Measurements from ENCODE around the gene TMEM178B. TPM values are rescaled to one million over a fixed set of nuclear protein-coding genes. Genes with fewer than 3 reads are reported as not detected.

TMEM178B gene
- total RNA-seq, 1 experiment from 2014 or later: not detected

DNA sequence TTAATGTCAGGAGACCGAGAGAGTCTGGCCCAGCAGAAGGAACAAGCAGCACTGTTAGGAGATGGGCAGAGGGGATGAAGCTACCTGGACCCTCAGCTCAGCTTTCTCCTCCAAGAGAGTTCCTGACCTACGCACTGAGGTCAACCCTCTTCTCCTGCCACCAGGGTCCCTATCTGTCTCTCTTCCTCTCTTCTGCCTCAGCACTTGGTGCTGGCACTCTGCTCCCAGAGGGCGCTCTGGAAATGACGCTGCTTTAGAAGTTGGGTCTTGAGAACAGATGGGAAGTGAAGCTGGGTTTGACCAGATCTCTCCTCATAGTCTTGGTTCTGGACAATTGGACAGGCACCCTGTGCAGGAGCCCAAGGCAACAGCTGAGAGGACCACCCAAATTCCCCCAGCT is 261.3 kb downstream of the TMEM178B start:
- Histone ChIP-seq H3K9me3 (ENCODE audit: low read length) (no peaks in the 10 kb centered on the region; the same call in 1 of the 2 replicates), H3K79me2 (ENCODE audit: low read length) (no peaks in the 10 kb centered on the region)

DNA sequence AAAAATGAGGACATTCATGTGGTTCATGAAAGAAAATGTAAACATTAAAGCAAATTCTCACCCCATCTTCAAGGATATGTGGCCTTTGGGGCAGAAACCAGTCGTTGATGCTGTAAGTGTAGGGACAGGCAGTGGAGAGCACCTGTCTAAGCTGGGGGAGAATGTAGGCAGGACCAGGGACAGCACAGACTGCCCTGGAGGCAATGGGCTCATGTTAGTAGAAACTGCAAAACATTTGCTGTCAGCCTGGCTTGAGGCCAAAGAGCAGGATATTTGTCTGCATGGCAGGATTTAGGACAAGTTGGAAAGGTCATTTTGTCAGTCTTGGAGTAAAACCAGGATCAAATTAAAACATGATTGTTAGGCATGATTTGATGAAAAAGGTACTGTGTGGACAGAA is 265.7 kb downstream of the TMEM178B start:
- H3K4me2 ChIP-seq (ENCODE audit: low read depth, low read length, poor library complexity, severe bottlenecking): no peak overlapping the region
- H3K4me1 ChIP-seq (ENCODE audit: low read length): no peaks in the 10 kb centered on the region
- no peak for DNase-seq
- H3K79me2 ChIP-seq (ENCODE audit: low read length): no peaks in the 10 kb centered on the region
- no peaks in the 10 kb centered on the region; the same call in 1 of the 2 replicates for H3K9me3 ChIP-seq (ENCODE audit: low read length)
- no peaks in the 10 kb centered on the region for H3K36me3 ChIP-seq (ENCODE audit: insufficient read depth, low read length)
- no peak overlapping the region for H2AFZ ChIP-seq (ENCODE audit: low read length)
- H4K20me1 ChIP-seq (ENCODE audit: insufficient read depth, low read depth, low read length): no peaks in the 10 kb centered on the region
- H3K9ac ChIP-seq (ENCODE audit: low read length): no peak overlapping the region
- no peak overlapping the region for H3K4me3 ChIP-seq (ENCODE audit: low read length)
- no peak overlapping the region for H3K27ac ChIP-seq (ENCODE audit: low read length)
- no peaks in the 10 kb centered on the region for H3K27me3 ChIP-seq (ENCODE audit: low read length)
- H3K9me2 ChIP-seq (replicated peaks; ENCODE audit: insufficient read depth, low read length): no peaks in the 10 kb centered on the region

More for the DNA sequence above, 261.3 kb downstream of the TMEM178B start:
- Histone ChIP-seq H3K27ac (ENCODE audit: low read length) (no peak overlapping the region), H3K36me3 (ENCODE audit: insufficient read depth, low read length) (no peaks in the 10 kb centered on the region), H4K20me1 (ENCODE audit: insufficient read depth, low read depth, low read length) (no peaks in the 10 kb centered on the region), H3K9me2 (replicated peaks; ENCODE audit: insufficient read depth, low read length) (no peaks in the 10 kb centered on the region), H2AFZ (ENCODE audit: low read length) (no peak overlapping the region), H3K4me3 (ENCODE audit: low read length) (no peak overlapping the region), H3K27me3 (ENCODE audit: low read length) (no peaks in the 10 kb centered on the region), H3K4me2 (ENCODE audit: low read depth, low read length, poor library complexity, severe bottlenecking) (no peak overlapping the region), H3K9ac (ENCODE audit: low read length) (no peak overlapping the region), H3K4me1 (ENCODE audit: low read length) (no peaks in the 10 kb centered on the region)
- DNase-seq: no peak

DNA sequence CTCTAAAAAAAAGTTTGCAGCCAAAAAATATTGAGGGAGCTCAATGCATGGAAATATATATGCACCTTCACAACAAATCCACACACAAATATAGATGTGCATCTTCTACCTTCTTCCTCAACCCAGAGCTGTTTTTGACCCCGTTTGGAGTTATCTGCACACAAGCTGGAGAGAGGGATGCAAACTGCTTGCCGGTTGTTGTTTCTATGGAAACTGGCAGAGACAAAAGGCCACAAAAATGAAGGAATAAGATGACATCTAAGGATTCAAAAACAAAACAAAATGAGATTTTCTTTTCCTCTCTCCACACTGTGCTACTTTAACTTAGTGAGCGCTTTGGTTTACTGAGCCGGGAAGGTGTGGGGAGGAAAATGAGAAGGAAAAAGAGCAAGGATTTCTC is 267.1 kb downstream of the TMEM178B start:
- no peak overlapping the region for H3K9ac ChIP-seq (ENCODE audit: low read length)
- H3K9me2 ChIP-seq (replicated peaks; ENCODE audit: insufficient read depth, low read length): no peaks in the 10 kb centered on the region
- no peaks in the 10 kb centered on the region for H3K79me2 ChIP-seq (ENCODE audit: low read length)
- H3K4me1 ChIP-seq (ENCODE audit: low read length): no peaks in the 10 kb centered on the region
- H3K4me3 ChIP-seq (ENCODE audit: low read length): no peak overlapping the region
- H3K36me3 ChIP-seq (ENCODE audit: insufficient read depth, low read length): no peaks in the 10 kb centered on the region
- H3K27ac ChIP-seq (ENCODE audit: low read length): no peak overlapping the region
- no peak overlapping the region for H3K4me2 ChIP-seq (ENCODE audit: low read depth, low read length, poor library complexity, severe bottlenecking)
- no peaks in the 10 kb centered on the region for H4K20me1 ChIP-seq (ENCODE audit: insufficient read depth, low read depth, low read length)
- no peak overlapping the region for H2AFZ ChIP-seq (ENCODE audit: low read length)
- no peak for DNase-seq
- H3K27me3 ChIP-seq (ENCODE audit: low read length): no peaks in the 10 kb centered on the region
- no peaks in the 10 kb centered on the region; the same call in 1 of the 2 replicates for H3K9me3 ChIP-seq (ENCODE audit: low read length)

DNA sequence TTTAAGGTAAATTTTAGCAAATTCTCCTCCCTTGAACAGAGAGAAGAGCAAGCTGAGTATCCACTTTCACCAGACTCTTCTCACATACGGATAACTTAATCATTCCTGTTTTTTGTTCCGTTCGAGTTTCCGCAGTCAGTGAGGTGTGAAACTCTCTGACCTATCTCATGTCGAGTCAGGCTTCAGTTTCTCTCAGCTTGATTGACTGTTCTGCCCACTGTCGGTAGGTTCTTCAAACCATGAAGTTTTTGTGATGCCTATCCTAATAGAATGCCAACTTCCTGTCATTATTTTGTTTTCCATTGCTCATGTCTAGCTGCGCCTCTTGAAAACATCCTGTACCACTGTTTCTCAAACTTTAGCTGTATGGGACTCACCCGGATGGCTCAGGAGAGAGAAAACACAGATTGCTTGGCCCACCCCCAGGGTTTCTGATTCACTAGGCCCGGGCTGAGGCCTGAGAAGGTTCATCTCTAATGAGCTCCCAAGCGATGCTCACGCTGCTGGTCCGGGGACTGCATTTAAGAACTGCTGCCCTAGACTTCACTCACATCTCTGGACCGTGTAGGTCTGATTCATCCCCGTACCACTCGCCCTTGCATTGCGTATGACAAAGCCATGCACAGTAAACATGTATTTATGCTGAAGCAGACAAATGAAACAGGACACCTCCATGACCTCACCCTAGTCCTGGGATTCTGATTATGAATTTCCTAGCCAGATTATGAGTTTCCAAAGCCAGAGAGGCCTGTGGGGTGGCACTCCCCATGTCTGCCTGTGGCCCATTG is 269.0 kb downstream of the TMEM178B start:
- Histone ChIP-seq H3K79me2 (ENCODE audit: low read length) (no peaks in the 10 kb centered on the region), H3K9ac (ENCODE audit: low read length) (no peak overlapping the region), H3K27me3 (ENCODE audit: low read length) (no peaks in the 10 kb centered on the region), H3K4me1 (ENCODE audit: low read length) (no peaks in the 10 kb centered on the region), H3K4me2 (ENCODE audit: low read depth, low read length, poor library complexity, severe bottlenecking) (no peak overlapping the region), H3K27ac (ENCODE audit: low read length) (no peak overlapping the region), H3K4me3 (ENCODE audit: low read length) (no peak overlapping the region), H2AFZ (ENCODE audit: low read length) (no peak overlapping the region), H4K20me1 (ENCODE audit: insufficient read depth, low read depth, low read length) (no peaks in the 10 kb centered on the region), H3K36me3 (ENCODE audit: insufficient read depth, low read length) (no peaks in the 10 kb centered on the region), H3K9me3 (ENCODE audit: low read length) (no peaks in the 10 kb centered on the region), H3K9me2 (replicated peaks; ENCODE audit: insufficient read depth, low read length) (no peaks in the 10 kb centered on the region)
- no peak for DNase-seq

DNA sequence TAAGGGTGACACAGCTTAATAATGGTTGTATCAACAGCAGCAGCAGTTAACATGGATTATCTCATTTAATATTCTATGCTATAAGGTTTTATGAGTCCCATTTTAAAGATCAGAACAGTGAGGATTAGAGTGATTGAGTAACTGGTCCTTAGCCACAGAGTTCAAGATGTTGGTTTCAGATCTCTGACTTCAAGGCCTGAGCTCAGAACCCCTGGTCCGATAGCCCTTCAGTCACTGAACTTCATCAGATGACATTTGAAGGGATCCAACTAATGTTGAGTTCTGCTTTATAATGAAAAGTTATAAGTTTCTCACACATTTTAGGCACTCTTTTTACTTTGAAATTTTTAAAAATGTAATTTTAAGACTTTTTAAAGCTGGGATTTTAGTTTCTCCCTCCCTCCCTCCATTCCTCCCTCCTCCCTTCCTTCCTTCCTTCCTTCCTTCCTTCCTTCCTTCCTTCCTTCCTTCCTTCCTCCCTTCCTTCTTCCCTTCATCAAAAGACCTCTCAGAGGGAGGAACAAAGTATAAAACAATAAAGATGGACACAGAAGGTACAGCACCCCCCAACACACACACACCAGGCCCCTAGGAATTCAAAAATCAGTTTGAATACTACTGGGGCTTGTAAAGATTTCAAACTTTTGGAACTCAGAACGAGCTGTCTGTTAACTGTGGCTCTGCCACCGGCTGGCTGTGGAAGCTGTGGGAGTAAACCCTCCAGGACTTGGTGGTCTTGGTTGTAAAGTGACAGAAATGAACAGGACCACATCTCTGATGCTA is 270.5 kb downstream of the TMEM178B start:
- H3K27ac ChIP-seq (ENCODE audit: low read length): no peak overlapping the region
- no peaks in the 10 kb centered on the region for H3K9me2 ChIP-seq (replicated peaks; ENCODE audit: insufficient read depth, low read length)
- no peaks in the 10 kb centered on the region for H3K79me2 ChIP-seq (ENCODE audit: low read length)
- DNase-seq: no peak
- no peaks in the 10 kb centered on the region for H3K27me3 ChIP-seq (ENCODE audit: low read length)
- no peak overlapping the region for H3K4me2 ChIP-seq (ENCODE audit: low read depth, low read length, poor library complexity, severe bottlenecking)
- H3K4me3 ChIP-seq (ENCODE audit: low read length): no peak overlapping the region
- no peaks in the 10 kb centered on the region for H3K4me1 ChIP-seq (ENCODE audit: low read length)
- no peaks in the 10 kb centered on the region for H4K20me1 ChIP-seq (ENCODE audit: insufficient read depth, low read depth, low read length)
- no peaks in the 10 kb centered on the region for H3K36me3 ChIP-seq (ENCODE audit: insufficient read depth, low read length)
- H3K9ac ChIP-seq (ENCODE audit: low read length): no peak overlapping the region
- H2AFZ ChIP-seq (ENCODE audit: low read length): no peak overlapping the region
- no peaks in the 10 kb centered on the region for H3K9me3 ChIP-seq (ENCODE audit: low read length)

DNA sequence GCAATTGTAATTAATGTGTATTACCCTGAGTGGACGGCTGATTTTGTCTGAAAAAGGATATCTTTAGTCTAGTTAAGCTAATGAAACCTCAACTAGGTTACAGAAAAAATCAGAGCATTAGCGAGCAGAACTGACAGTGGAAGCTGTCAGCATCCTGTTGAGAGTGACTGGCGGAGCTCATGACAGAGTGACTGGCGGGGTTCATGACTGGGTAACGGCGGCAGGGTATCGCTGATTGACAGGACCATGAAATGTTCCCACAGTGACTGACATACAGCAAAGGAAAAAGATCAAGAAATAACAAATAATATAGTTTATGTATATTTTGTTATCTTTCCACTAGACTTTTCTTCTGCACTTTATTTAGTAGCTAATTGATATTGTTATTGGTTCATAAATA is 274.9 kb downstream of the TMEM178B start:
- H3K4me2 ChIP-seq (ENCODE audit: low read depth, low read length, poor library complexity, severe bottlenecking): no peak overlapping the region
- H3K9me2 ChIP-seq (replicated peaks; ENCODE audit: insufficient read depth, low read length): no peaks in the 10 kb centered on the region
- no peak overlapping the region for H2AFZ ChIP-seq (ENCODE audit: low read length)
- H3K27me3 ChIP-seq (ENCODE audit: low read length): peaks cover 2% of the 10 kb centered on the region; the same call in 1 of the 2 replicates
- no peaks in the 10 kb centered on the region for H3K79me2 ChIP-seq (ENCODE audit: low read length)
- no peak for DNase-seq
- no peaks in the 10 kb centered on the region for H3K9me3 ChIP-seq (ENCODE audit: low read length)
- H3K4me3 ChIP-seq (ENCODE audit: low read length): no peak overlapping the region
- H4K20me1 ChIP-seq (ENCODE audit: insufficient read depth, low read depth, low read length): no peaks in the 10 kb centered on the region
- no peak overlapping the region for H3K27ac ChIP-seq (ENCODE audit: low read length)
- H3K4me1 ChIP-seq (ENCODE audit: low read length): no peaks in the 10 kb centered on the region
- no peaks in the 10 kb centered on the region for H3K36me3 ChIP-seq (ENCODE audit: insufficient read depth, low read length)
- H3K9ac ChIP-seq (ENCODE audit: low read length): no peak overlapping the region

DNA sequence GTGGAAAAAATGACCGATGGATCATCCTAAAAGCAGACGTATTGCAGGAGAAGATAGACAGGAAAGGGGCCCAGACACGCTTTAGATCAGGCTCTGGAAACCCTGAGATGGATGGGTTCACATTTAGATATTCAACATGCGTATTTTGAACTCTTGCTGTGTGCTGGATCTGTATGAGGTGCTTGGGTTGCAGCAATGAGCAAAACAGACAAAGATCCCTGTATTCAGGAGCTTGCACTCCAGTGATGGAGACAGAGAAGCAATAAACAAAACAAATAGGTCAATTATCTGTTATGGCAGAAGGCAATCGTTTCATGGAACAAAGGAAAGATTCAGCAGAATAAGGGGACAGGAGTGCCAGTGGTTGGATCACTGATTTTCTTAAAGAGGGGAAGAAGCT is 275.5 kb downstream of the TMEM178B start:
- Histone ChIP-seq H3K4me1 (ENCODE audit: low read length) (no peaks in the 10 kb centered on the region), H4K20me1 (ENCODE audit: insufficient read depth, low read depth, low read length) (no peaks in the 10 kb centered on the region), H3K9me2 (replicated peaks; ENCODE audit: insufficient read depth, low read length) (no peaks in the 10 kb centered on the region), H3K4me3 (ENCODE audit: low read length) (no peak overlapping the region), H3K27me3 (ENCODE audit: low read length) (peaks cover 2% of the 10 kb centered on the region; the same call in 1 of the 2 replicates), H2AFZ (ENCODE audit: low read length) (no peak overlapping the region), H3K27ac (ENCODE audit: low read length) (no peak overlapping the region), H3K9me3 (ENCODE audit: low read length) (no peaks in the 10 kb centered on the region), H3K36me3 (ENCODE audit: insufficient read depth, low read length) (no peaks in the 10 kb centered on the region), H3K79me2 (ENCODE audit: low read length) (no peaks in the 10 kb centered on the region), H3K9ac (ENCODE audit: low read length) (no peak overlapping the region), H3K4me2 (ENCODE audit: low read depth, low read length, poor library complexity, severe bottlenecking) (no peak overlapping the region)
- no peak for DNase-seq

DNA sequence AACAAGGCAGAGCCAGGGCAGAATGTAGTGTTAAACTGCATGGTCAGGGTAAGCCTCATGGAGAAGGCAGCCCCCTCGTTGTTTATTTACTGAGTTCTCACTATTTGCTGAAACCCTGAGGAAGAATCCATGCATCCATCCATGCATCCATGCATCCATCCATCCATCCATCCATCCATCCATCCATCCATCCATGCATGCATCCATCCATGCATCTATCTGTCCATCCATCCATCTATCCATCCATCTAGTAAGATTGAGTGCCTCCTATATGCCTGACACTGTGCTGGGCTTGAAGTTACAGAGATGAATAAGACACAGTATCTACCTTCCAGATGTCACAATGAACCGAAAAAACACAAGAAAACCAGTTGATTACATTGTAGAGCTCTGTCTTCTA is 275.9 kb downstream of the TMEM178B start:
- no peaks in the 10 kb centered on the region for H4K20me1 ChIP-seq (ENCODE audit: insufficient read depth, low read depth, low read length)
- H3K9ac ChIP-seq (ENCODE audit: low read length): no peak overlapping the region
- peaks cover 2% of the 10 kb centered on the region; the same call in 1 of the 2 replicates for H3K27me3 ChIP-seq (ENCODE audit: low read length)
- no peaks in the 10 kb centered on the region for H3K9me3 ChIP-seq (ENCODE audit: low read length)
- no peak overlapping the region for H3K4me3 ChIP-seq (ENCODE audit: low read length)
- H3K4me2 ChIP-seq (ENCODE audit: low read depth, low read length, poor library complexity, severe bottlenecking): no peak overlapping the region
- H3K27ac ChIP-seq (ENCODE audit: low read length): no peak overlapping the region
- H3K4me1 ChIP-seq (ENCODE audit: low read length): no peaks in the 10 kb centered on the region
- no peak overlapping the region for H2AFZ ChIP-seq (ENCODE audit: low read length)
- no peak for DNase-seq
- H3K9me2 ChIP-seq (replicated peaks; ENCODE audit: insufficient read depth, low read length): no peaks in the 10 kb centered on the region
- H3K36me3 ChIP-seq (ENCODE audit: insufficient read depth, low read length): no peaks in the 10 kb centered on the region
- no peaks in the 10 kb centered on the region for H3K79me2 ChIP-seq (ENCODE audit: low read length)

Measured in Karpas-422 (cell line).